ENCODE results near the gene POP4. TPM values are rescaled to one million over a fixed set of nuclear protein-coding genes. Genes with fewer than 3 reads are reported as not detected.

POP4 gene
- total and polyA plus RNA-seq, 2 of the 8 experiments (the other 6 are each of a cell fraction or from before 2014, with no cell fraction given) = 29.1 to 41.5 TPM

GRCh38 chr19:29643361-29643935, 37.4 kb downstream of the POP4 start:
- no peaks in the 10 kb centered on the region for H3K27me3 ChIP-seq (replicated peaks in 1 of 4; ENCODE audit: control insufficient read depth in 3 of 4, extremely low read depth in 1 of 4, insufficient read depth in 3 of 4, low read length in 3 of 4)
- H3K23me2 ChIP-seq (ENCODE audit: low read depth, low read length) = no peaks in the 10 kb centered on the region
- no peak overlapping the region for H2AK5ac ChIP-seq (ENCODE audit: low read depth, low read length)
- 92% methylated on average over 7 of the region's 7 CpGs; no CpG with 5 or more reads in 1 of the 2 experiments for WGBS, 2 experiments (ENCODE audit: extremely low coverage in 1 of 2, insufficient coverage in 1 of 2, insufficient read length in 1 of 2, insufficient replicate concordance in 2 of 2, low coverage in 1 of 2, low lambda C conversion rate in 2 of 2, missing lambda C conversion rate in 1 of 2)
- no peak overlapping the region for H4K91ac ChIP-seq (replicated peaks; ENCODE audit: insufficient read length, low read length)
- CTCF ChIA-PET (ENCODE audit: partially characterized antibody) = interaction anchor here (0.8 to 1.2 kb wide), 3 partner anchors 18 to 33 kb away, joined by 3 read pairs; no protein-coding TSS in a partner anchor
- H3K4ac ChIP-seq (replicated peaks; ENCODE audit: insufficient read length, low read depth, low read length) = no peak overlapping the region
- H3K56ac ChIP-seq (replicated peaks; ENCODE audit: insufficient read length, low read depth, low read length) = no peak overlapping the region
- H4K5ac ChIP-seq (ENCODE audit: insufficient read length, low read depth, low read length) = no peak overlapping the region
- H2BK12ac ChIP-seq (ENCODE audit: low read depth, low read length) = no peak overlapping the region
- H3K27ac ChIP-seq (ENCODE audit: low read depth, low read length) = no peak overlapping the region
- no peak overlapping the region for H2AFZ ChIP-seq (ENCODE audit: low read length)
- H3K79me2 ChIP-seq (ENCODE audit: control insufficient read depth in 1 of 2, insufficient read depth in 2 of 2, low read length in 2 of 2) = no peaks in the 10 kb centered on the region
- no peak overlapping the region for H3K23ac ChIP-seq (ENCODE audit: insufficient read length)
- no peak overlapping the region for H2BK5ac ChIP-seq (ENCODE audit: low read depth, low read length)
- H3K79me1 ChIP-seq (ENCODE audit: low read depth, low read length) = no peaks in the 10 kb centered on the region
- no peak overlapping the region for H3K4me3 ChIP-seq (ENCODE audit: extremely low read depth in 1 of 4, insufficient read depth in 2 of 4, low read depth in 3 of 4, low read length in 4 of 4)
- no peaks in the 10 kb centered on the region for H3K36me3 ChIP-seq (ENCODE audit: control insufficient read depth in 2 of 4, insufficient read depth in 4 of 4, low read length in 3 of 4)
- no peak overlapping the region for H3K14ac ChIP-seq (ENCODE audit: insufficient read length)
- H2BK15ac ChIP-seq (ENCODE audit: low read length) = no peak overlapping the region
- H3K9ac ChIP-seq (replicated peaks in 1 of 4; ENCODE audit: extremely low read depth in 1 of 4, low read depth in 3 of 4, low read length in 3 of 4) = no peak overlapping the region
- H2BK20ac ChIP-seq (ENCODE audit: low read length) = no peak overlapping the region
- H2BK120ac ChIP-seq (replicated peaks; ENCODE audit: low read depth, low read length) = no peak overlapping the region
- H4K20me1 ChIP-seq (replicated peaks in 1 of 2; ENCODE audit: control insufficient read depth in 1 of 2, insufficient read depth in 2 of 2, low read length in 2 of 2) = no peaks in the 10 kb centered on the region
- DNase-seq (ENCODE audit: low read depth in 1 of 2, low spot score in 2 of 2) (no peak), FAIRE-seq (no peak)
- no peaks in the 10 kb centered on the region for H3K9me3 ChIP-seq (ENCODE audit: insufficient read depth in 2 of 2, low read depth in 1 of 2, low read length in 1 of 2)
- no peak overlapping the region for H4K8ac ChIP-seq (ENCODE audit: extremely low read depth, insufficient read depth, low read length)
- no peak overlapping the region for H3K18ac ChIP-seq (ENCODE audit: extremely low read depth, low read length)
- H3K4me1 ChIP-seq (replicated peaks in 1 of 4; ENCODE audit: control insufficient read depth in 3 of 4, insufficient read depth in 4 of 4, low read length in 3 of 4) = peaks cover 3 to 12% (median 6%) of the 10 kb centered on the region in 4 experiments; a peak in 6 of 7 replicates
- POLR2A ChIA-PET (ENCODE audit: partially characterized antibody) = no interaction called here
- no peak overlapping the region for H3K4me2 ChIP-seq (ENCODE audit: insufficient read depth in 1 of 2, low read depth in 2 of 2, low read length in 2 of 2)
- TF ChIP-seq BCL11A (IDR thresholded peaks at IDR 0.05; ENCODE audit: low read depth in 2 of 2, low read length in 2 of 2) (no peak), E2F6 (IDR thresholded peaks at IDR 0.05) (no peak), NANOG (IDR thresholded peaks at IDR 0.05; ENCODE audit: insufficient read depth, low read depth, low read length, poor library complexity, severe bottlenecking) (no peak), RAD21 (IDR thresholded peaks at IDR 0.05 in 1 of 2, conservative IDR thresholded peaks at IDR 0.05 in 1 of 2; ENCODE audit: low read depth in 2 of 2, low read length in 2 of 2) (no peak), POLR2AphosphoS5 (IDR thresholded peaks at IDR 0.05; ENCODE audit: low read depth, low read length) (no peak), RBBP5 (IDR thresholded peaks at IDR 0.05; ENCODE audit: borderline replicate concordance, low read depth, low read length) (no peak), CREB1 (IDR thresholded peaks at IDR 0.05) (no peak), NRF1 (IDR thresholded peaks at IDR 0.05; ENCODE audit: low read depth, low read length) (no peak), SUZ12 (IDR thresholded peaks at IDR 0.05; ENCODE audit: low read length) (no peak), GTF2F1 (IDR thresholded peaks at IDR 0.05; ENCODE audit: borderline replicate concordance, low read depth, low read length) (no peak), POU5F1 (IDR thresholded peaks at IDR 0.05; ENCODE audit: low read depth, low read length) (no peak), KDM5A (IDR thresholded peaks at IDR 0.05; ENCODE audit: low read length) (no peak)
